GM12872 (cell line): ENCODE measurements around the gene RNPS1.
A peak's percentile ranks its signal among the peaks of the same experiment; 100 is the strongest.

Source experiments
- CTCF ChIP-seq: IDR thresholded peaks from 3 replicates; pipeline ENCODE4 v1.5.1; 2011; ENCODE audit warnings: low read depth, mild to moderate bottlenecking, low read length, moderate library complexity; ENCODE audit not compliant: insufficient read depth

Gene RNPS1

DNA sequence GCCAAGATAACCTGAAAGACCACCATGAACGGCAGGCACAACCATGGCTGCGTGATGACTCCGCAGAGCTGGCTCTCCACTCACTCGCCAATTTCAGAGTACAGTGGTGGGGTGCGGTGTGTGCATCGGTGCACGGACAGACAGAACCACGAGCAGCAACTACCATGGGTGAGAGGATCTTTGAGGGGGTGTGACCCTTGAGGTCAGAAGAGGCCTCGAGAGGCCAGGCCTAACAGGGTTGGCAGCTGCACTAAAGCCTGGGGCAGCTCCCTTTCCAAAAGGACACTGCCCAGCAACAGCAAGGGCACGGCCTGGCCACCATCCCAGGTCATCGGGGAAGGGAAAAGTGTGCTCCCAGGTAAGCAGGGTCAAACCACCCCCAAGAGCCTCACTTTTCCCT is 14.6 kb downstream of the RNPS1 start:
- no peak for TF ChIP-seq CTCF

- TF ChIP-seq CTCF: no peak
Measured at GRCh38 chr16:2252806-2253148, 15.1 kb downstream of the RNPS1 start.

DNA sequence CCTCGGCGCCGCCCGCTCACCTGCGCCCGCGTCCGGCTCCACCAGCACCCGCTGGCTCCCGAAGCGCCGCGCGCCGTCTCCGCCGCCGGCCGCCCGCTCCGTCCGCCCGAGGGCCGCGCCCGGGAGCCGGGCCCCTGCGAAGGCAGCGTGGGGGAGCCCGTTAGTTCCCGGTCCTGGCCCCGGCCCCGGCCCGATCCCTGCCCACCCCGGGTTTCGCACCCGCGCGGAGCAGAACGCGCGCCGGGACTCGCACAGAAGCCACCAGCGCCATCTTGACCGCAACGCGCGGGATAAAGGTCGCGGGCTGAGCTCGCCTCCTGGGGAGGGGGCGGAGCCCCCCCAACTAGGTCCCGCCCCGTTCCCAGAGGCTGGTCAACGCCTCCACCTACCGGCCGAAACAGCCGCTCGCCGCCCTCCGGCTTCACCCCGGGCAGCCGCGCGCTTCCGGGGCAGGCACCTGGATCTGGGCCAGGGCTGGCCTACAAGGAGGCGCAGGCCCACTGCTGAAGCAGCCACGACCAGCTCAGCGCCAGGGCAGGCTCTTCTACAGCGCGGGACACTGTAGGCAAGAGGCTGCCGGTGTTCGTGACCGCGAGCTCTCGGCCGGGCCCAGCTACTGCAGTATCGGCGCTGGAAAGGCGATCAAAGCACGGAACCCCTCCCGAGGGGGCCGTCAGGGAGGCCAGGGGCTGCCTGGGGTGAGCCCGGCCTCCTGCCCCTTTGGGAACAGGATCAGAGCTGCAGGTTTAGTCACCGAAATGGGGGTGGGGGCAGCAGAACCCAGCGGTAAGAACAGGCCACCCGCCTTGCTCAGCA is 16.4 kb downstream of the RNPS1 start, which contains the start of gene ECI1:
ECI1 (minus strand) TSS at position 292 of the 816 bp plus-strand sequence; CDS start at position 271, 21 bp downstream.
- TF ChIP-seq CTCF: peak; percentile 60

DNA sequence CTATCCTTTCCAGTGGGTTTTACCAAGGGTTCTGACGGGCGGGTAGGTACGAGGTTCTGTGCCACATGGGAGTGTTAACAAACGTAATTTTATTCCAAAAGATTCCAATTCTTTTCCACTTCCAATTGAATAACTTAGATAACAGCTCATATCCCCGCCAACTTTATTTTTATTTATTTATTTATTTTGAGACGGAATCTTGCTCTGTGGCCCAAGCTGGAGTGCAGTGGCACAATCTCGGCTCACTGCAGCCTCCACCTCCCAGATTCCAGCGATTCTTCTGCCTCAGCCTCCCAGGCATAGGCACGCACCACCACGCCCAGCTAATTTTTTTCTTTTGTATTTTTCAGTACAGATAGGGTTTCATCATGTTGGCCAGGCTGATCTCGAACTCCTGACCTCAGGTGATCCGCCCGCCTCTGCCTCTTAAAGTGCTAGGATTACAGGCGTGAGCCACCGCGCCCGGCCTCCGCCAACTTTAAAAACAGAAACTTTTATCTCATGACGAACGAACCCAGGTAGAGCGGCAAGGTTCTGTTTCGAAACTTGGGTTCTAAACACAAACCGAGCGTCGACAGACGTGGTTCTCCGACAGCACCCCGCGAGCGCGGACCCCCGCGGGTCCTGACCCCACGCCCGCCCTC is 17.2 kb downstream of the RNPS1 start:
- TF ChIP-seq CTCF: no peak

DNA sequence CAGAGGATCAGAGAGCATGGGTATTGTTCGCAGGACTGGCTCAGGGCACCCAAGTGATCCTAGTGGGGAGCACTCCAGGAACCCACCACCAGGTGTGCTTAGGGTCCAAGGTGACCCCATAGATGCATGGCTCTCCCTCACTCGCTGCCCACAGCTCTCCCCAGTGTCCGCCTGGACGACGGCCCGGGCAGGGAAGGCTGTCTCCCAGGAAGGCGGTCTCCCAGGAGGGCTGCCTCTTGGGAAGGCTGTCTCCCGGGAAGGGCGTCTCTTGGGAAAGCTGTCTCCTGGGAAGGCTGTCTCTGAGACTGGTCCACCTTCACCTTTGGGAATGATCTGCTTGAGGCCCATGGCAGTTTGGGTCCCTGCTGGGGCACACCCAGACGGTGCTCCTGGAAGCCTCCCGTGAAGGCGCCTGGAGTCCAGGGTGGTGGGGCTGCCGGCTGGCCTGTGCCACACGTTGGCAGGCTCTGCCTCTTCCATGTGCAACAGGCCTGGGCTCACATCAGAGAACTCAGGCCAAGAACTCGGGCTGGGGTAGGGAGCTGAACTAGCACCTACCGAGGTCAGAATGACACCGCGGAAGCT is 21.5 kb downstream of the RNPS1 start:
- TF ChIP-seq CTCF: no peak

DNA sequence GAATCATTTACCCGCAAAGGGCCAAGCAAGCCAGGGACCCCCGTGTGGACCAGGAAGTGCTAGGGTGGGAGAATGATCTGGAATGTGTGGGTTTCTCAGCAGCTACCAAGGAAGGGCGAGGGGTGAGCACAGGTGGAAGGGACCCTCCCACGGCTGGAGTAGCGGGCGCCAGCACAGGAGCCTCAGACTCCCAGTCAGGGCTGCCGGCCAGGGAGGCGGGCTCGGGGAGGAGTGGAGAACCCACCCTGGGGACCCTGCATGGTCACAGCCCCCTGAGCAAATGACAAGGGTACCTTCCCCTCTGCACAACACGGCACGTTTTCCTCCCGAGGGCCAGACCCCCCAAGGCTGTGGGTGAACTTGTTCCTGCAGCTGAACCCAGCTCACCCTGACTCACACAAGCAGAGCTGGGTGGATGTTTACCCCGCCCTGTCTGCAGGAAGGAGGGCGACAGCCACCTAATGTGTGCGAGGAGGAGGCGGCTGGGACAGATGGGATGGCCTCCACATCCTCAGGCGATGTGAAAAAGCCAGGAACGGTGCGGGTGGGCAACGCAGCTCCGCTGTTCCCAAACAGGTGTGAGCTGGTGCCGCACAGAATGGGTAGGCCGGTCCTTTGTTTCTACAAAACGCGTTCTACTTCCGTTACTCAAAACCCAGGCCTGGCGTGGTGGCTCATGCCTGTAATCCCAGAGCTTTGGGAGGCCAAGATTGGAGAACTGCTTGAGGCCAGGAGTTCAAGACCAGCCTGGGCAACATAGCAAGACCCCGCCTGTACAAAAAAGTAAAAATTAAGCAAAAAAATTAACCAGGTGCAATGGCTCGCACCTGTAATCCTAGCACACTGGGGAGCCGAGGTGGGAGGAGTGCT is 22.8 kb downstream of the RNPS1 start:
- no peak for TF ChIP-seq CTCF

- TF ChIP-seq CTCF: no peak
Measured at GRCh38 chr16:2244301-2244700, 23.6 kb downstream of the RNPS1 start.
